Chondrocyte (in vitro differentiated cells): ENCODE results near the gene SVBP. TPM values are rescaled to one million over a fixed set of nuclear protein-coding genes. Genes with fewer than 3 reads are reported as not detected.
A peak's percentile ranks its signal among the peaks of the same experiment; 100 is the strongest.

ENCODE experiments used
- DNase-seq: peaks from one replicate; pipeline ENCODE4 v3.0.0; 2021; ENCODE audit warnings: mixed read lengths, low spot score
- H3K27ac Mint-ChIP-seq: one replicate; pipeline ENCODE4 v1.8.0; 2021; ENCODE audit warnings: mild to moderate bottlenecking, moderate library complexity, mixed read lengths; ENCODE audit not compliant: unreplicated experiment
- H3K27me3 Mint-ChIP-seq: 2 replicates; pipeline ENCODE4 v1.8.0; 2021; ENCODE audit warnings: low read depth, mixed read lengths
- H3K36me3 Mint-ChIP-seq: 2 replicates; pipeline ENCODE4 v1.8.0; 2021; ENCODE audit warnings: low read depth, mixed read lengths
- H3K4me1 Mint-ChIP-seq: 2 replicates; pipeline ENCODE4 v1.8.0; 2021; ENCODE audit warnings: low read depth, mild to moderate bottlenecking, mixed read lengths
- H3K4me3 Mint-ChIP-seq: one replicate; pipeline ENCODE4 v1.8.0; 2021; ENCODE audit warnings: mild to moderate bottlenecking, moderate library complexity, mixed read lengths; ENCODE audit not compliant: unreplicated experiment
- H3K9me3 Mint-ChIP-seq: 2 replicates; pipeline ENCODE4 v1.8.0; 2021; ENCODE audit warnings: low read depth, mixed read lengths
- CTCF ChIP-seq: fragments of 200-600 bp; sonication (generic); IDR thresholded peaks from 2 replicates; pipeline ENCODE4 v1.5.0; 2021; ENCODE audit warnings: antibody characterized with exemption, mild to moderate bottlenecking, moderate library complexity
- total RNA-seq: library from RNA; stranded (reverse); gene quantifications from 3 replicates; pipeline ENCODE4 v1.2.1, GENCODE V29; 2021

The SVBP gene
- total RNA-seq, 1 donor from 2014 or later: 21.0 TPM

- DNase-seq: no peak
- Mint-ChIP-seq H3K27ac (no peak overlapping the region), H3K4me3 (peak overlapping the region; percentile 93), H3K4me1 (peaks cover 23% of the 10 kb centered on the region), H3K9me3 (no peaks in the 10 kb centered on the region), H3K36me3 (peaks cover 26% of the 10 kb centered on the region), H3K27me3 (no peaks in the 10 kb centered on the region)
- no peak for TF ChIP-seq CTCF
Measured at GRCh38 chr1:42845866-42846256, 28.7 kb upstream of the SVBP start.

GRCh38 chr1:42845193-42845592 is 28.0 kb upstream of the SVBP start:
- Mint-ChIP-seq H3K27ac (no peak overlapping the region), H3K36me3 (peaks cover 26% of the 10 kb centered on the region), H3K9me3 (no peaks in the 10 kb centered on the region), H3K4me1 (peaks cover 23% of the 10 kb centered on the region), H3K4me3 (no peak overlapping the region), H3K27me3 (no peaks in the 10 kb centered on the region)
- no peak for TF ChIP-seq CTCF
- DNase-seq: no peak

GRCh38 chr1:42844592-42845140 is 27.5 kb upstream of the SVBP start:
- Mint-ChIP-seq H3K4me1 (peaks cover 23% of the 10 kb centered on the region), H3K27me3 (no peaks in the 10 kb centered on the region), H3K27ac (no peak overlapping the region), H3K9me3 (no peaks in the 10 kb centered on the region), H3K36me3 (peaks cover 22% of the 10 kb centered on the region), H3K4me3 (no peak overlapping the region)
- DNase-seq: no peak
- no peak for TF ChIP-seq CTCF

GRCh38 chr1:42841440-42842147 is 24.4 kb upstream of the SVBP start:
- H3K27me3 Mint-ChIP-seq: no peaks in the 10 kb centered on the region
- no peak for DNase-seq
- TF ChIP-seq CTCF: no peak
- H3K4me3 Mint-ChIP-seq: no peak overlapping the region
- no peaks in the 10 kb centered on the region for H3K9me3 Mint-ChIP-seq
- H3K27ac Mint-ChIP-seq: no peak overlapping the region
- peaks cover 6% of the 10 kb centered on the region for H3K4me1 Mint-ChIP-seq
- peaks cover 21% of the 10 kb centered on the region for H3K36me3 Mint-ChIP-seq

GRCh38 chr1:42841010-42841409 is 23.8 kb upstream of the SVBP start:
- Mint-ChIP-seq H3K4me1 (peaks cover 4% of the 10 kb centered on the region), H3K9me3 (no peaks in the 10 kb centered on the region), H3K27ac (no peak overlapping the region), H3K36me3 (peaks cover 24% of the 10 kb centered on the region), H3K27me3 (no peaks in the 10 kb centered on the region), H3K4me3 (no peak overlapping the region)
- TF ChIP-seq CTCF: no peak
- no peak for DNase-seq
